ENCODE measurements around the gene LRRN1.

Gene LRRN1

GRCh38 chr3:3771094-3771493 is 28.1 kb upstream of the LRRN1 start:
- TF ChIP-seq TAF1 (IDR thresholded peaks at IDR 0.05; ENCODE audit: borderline replicate concordance, insufficient read depth, low read length): no peak
- no peak for TF ChIP-seq REST (IDR thresholded peaks at IDR 0.05; ENCODE audit: insufficient read depth in 1 of 2, low read depth in 2 of 2, low read length in 2 of 2)
- no peak for TF ChIP-seq SIN3A (IDR thresholded peaks at IDR 0.05; ENCODE audit: borderline replicate concordance, insufficient read depth, low read length)
- no peak for TF ChIP-seq POLR2AphosphoS5 (IDR thresholded peaks at IDR 0.05; ENCODE audit: low read depth, low read length)
- no peak for TF ChIP-seq FOXP2 (optimal IDR thresholded peaks at IDR 0.05; ENCODE audit: borderline replicate concordance, extremely low read depth, extremely low read length, insufficient read depth)

GRCh38 chr3:3771567-3771966 is 27.7 kb upstream of the LRRN1 start:
- TF ChIP-seq FOXP2 (optimal IDR thresholded peaks at IDR 0.05; ENCODE audit: borderline replicate concordance, extremely low read depth, extremely low read length, insufficient read depth): no peak
- no peak for TF ChIP-seq SIN3A (IDR thresholded peaks at IDR 0.05; ENCODE audit: borderline replicate concordance, insufficient read depth, low read length)
- TF ChIP-seq REST (IDR thresholded peaks at IDR 0.05; ENCODE audit: insufficient read depth in 1 of 2, low read depth in 2 of 2, low read length in 2 of 2): no peak

- TF ChIP-seq FOXP2 (optimal IDR thresholded peaks at IDR 0.05; ENCODE audit: borderline replicate concordance, extremely low read depth, extremely low read length, insufficient read depth) (no peak), TAF1 (IDR thresholded peaks at IDR 0.05; ENCODE audit: borderline replicate concordance, insufficient read depth, low read length) (no peak), SIN3A (IDR thresholded peaks at IDR 0.05; ENCODE audit: borderline replicate concordance, insufficient read depth, low read length) (no peak), REST (IDR thresholded peaks at IDR 0.05; ENCODE audit: insufficient read depth in 1 of 2, low read depth in 2 of 2, low read length in 2 of 2) (no peak), POLR2AphosphoS5 (IDR thresholded peaks at IDR 0.05; ENCODE audit: low read depth, low read length) (no peak)
Measured at GRCh38 chr3:3772338-3772737, 26.9 kb upstream of the LRRN1 start.

GRCh38 chr3:3772920-3773319 is 26.3 kb upstream of the LRRN1 start:
- no peak for TF ChIP-seq SIN3A (IDR thresholded peaks at IDR 0.05; ENCODE audit: borderline replicate concordance, insufficient read depth, low read length)
- TF ChIP-seq REST (IDR thresholded peaks at IDR 0.05; ENCODE audit: insufficient read depth in 1 of 2, low read depth in 2 of 2, low read length in 2 of 2): no peak
- TF ChIP-seq FOXP2 (optimal IDR thresholded peaks at IDR 0.05; ENCODE audit: borderline replicate concordance, extremely low read depth, extremely low read length, insufficient read depth): no peak
- TF ChIP-seq TAF1 (IDR thresholded peaks at IDR 0.05; ENCODE audit: borderline replicate concordance, insufficient read depth, low read length): no peak
- TF ChIP-seq POLR2AphosphoS5 (IDR thresholded peaks at IDR 0.05; ENCODE audit: low read depth, low read length): no peak

GRCh38 chr3:3776607-3777006 is 22.6 kb upstream of the LRRN1 start:
- TF ChIP-seq TAF1 (IDR thresholded peaks at IDR 0.05; ENCODE audit: borderline replicate concordance, insufficient read depth, low read length): no peak
- no peak for TF ChIP-seq FOXP2 (optimal IDR thresholded peaks at IDR 0.05; ENCODE audit: borderline replicate concordance, extremely low read depth, extremely low read length, insufficient read depth)
- TF ChIP-seq POLR2AphosphoS5 (IDR thresholded peaks at IDR 0.05; ENCODE audit: low read depth, low read length): no peak
- no peak for TF ChIP-seq REST (IDR thresholded peaks at IDR 0.05; ENCODE audit: insufficient read depth in 1 of 2, low read depth in 2 of 2, low read length in 2 of 2)
- TF ChIP-seq SIN3A (IDR thresholded peaks at IDR 0.05; ENCODE audit: borderline replicate concordance, insufficient read depth, low read length): no peak

Data from PFSK-1 (cell line).